Cardiac ventricle fibroblast (primary cell): ENCODE results near the gene PRKX. TPM values are rescaled to one million over a fixed set of nuclear protein-coding genes. Genes with fewer than 3 reads are reported as not detected.

Experiments
- total RNA-seq: library from RNA; depleted of rRNA; stranded (reverse); fragments of >200 nt; gene quantifications from 2 replicates; pipeline ENCODE4 v1.2.3, GENCODE V29; 2015

The PRKX gene
- 4.2 and 5.2 TPM in 2 replicates for total RNA-seq

DNA sequence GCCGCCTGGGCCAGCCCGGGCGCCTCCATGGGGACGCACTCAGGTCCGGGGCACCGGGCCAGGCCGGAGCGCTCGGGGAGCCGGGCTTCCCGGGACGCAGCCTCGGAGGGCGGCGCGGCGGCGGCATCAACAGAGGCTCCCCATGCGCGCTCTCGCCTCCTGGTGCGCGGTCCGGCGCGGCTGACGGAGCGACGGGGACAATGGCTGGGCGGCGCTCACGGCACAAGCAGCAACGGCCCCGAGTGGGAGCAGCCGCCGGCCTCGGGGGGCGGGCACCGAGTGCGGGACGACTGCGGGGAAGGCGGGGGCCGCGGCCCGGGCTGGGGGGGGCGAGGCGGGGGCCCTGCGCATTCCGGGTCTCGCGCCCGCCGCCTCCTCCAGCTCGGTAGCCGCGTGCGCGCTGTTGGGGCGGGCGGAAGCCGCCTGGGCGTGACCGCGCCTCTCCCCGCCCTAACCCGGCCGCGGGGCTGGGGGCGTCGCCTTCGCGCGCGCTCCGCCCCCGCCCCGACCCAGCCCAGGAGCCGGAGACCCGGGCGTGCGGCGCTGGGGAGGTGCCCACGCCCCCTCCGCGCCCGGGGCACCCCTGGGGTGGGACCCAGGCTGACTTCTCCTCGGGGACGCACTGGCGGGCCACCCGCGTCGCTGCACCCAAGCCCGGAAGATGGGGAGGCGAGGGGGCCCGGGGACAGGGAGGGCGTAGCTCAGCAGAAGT lies at the start of gene PRKX:
Gene PRKX (minus strand): TSS at position 425 of the 712 bp plus-strand sequence. CDS start 396 bp downstream, at position 29.

